ENCODE data around the gene SLAIN2. TPM values are rescaled to one million over a fixed set of nuclear protein-coding genes. Genes with fewer than 3 reads are reported as not detected.
A peak's percentile ranks its signal among the peaks of the same experiment; 100 is the strongest.

SLAIN2 gene
- total RNA-seq, 4 donors from 2014 or later, result 28.4 to 355 (median 55.8) TPM

GRCh38 chr4:48337731-48338130 lies 3.6 kb upstream of the SLAIN2 start:
- H3K27ac ChIP-seq, result peak overlapping the region in 2 of 4 donors; percentile 14 to 33
- no peaks in the 10 kb centered on the region for H3K27me3 ChIP-seq
- in situ Hi-C loops (cut with MboI; ENCODE audit: low pct_ligation_motif_present in 1 of 4, low pct_unique_long_range_greater_than_20kb in 1 of 4, low sequenced_read_pairs in 3 of 4) (loop anchor here in 2 of 4 donors (25.0 kb wide), 1 partner anchor 450 kb away; the partner anchor contains the start of gene FRYL (in 2 of the 2)), intact Hi-C loops (cut with DNase I; ENCODE audit: low total_unique reads) (no loop called here)
- no peak overlapping the region for H3K4me3 ChIP-seq
- TF ChIP-seq, protein P1, sequence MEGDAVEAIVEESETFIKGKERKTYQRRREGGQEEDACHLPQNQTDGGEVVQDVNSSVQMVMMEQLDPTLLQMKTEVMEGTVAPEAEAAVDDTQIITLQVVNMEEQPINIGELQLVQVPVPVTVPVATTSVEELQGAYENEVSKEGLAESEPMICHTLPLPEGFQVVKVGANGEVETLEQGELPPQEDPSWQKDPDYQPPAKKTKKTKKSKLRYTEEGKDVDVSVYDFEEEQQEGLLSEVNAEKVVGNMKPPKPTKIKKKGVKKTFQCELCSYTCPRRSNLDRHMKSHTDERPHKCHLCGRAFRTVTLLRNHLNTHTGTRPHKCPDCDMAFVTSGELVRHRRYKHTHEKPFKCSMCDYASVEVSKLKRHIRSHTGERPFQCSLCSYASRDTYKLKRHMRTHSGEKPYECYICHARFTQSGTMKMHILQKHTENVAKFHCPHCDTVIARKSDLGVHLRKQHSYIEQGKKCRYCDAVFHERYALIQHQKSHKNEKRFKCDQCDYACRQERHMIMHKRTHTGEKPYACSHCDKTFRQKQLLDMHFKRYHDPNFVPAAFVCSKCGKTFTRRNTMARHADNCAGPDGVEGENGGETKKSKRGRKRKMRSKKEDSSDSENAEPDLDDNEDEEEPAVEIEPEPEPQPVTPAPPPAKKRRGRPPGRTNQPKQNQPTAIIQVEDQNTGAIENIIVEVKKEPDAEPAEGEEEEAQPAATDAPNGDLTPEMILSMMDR (IDR thresholded peaks at IDR 0.05), result no peak
- TF ChIP-seq POLR2AphosphoS5 (IDR thresholded peaks at IDR 0.05) (no peak), EP300 (IDR thresholded peaks at IDR 0.05; ENCODE audit: low read depth) (no peak), POLR2A (IDR thresholded peaks at IDR 0.05) (no peak)
- no peaks in the 10 kb centered on the region for H3K36me3 ChIP-seq
- no peaks in the 10 kb centered on the region for H3K9me3 ChIP-seq
- no peak for DNase-seq
- peaks cover 0 to 35% (median 15%) of the 10 kb centered on the region in 4 donors for H3K4me1 ChIP-seq

DNA sequence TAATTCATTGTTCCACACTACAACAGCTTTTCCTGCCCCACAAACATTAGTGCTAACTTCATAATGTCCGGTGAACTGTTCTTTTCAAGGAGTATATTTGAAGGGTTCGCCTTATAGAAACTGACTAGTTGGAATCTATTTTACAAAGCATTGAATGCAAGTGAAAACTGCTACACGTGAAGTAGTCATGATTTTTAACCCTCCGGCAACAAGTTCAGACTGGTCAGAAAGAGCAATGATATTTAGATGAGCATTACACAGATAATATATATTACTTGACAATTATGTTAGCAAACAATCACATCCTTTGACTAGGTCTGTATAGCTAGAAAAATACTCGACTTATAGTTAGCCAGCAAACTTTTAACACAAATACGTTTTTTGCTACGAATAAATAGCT lies 1.7 kb upstream of the SLAIN2 start:
- 66 to 69% methylated on average over 6 to 7 of the region's 7 CpGs for WGBS, 2 donors (ENCODE audit: low coverage in 1 of 2)
- TF ChIP-seq, protein P1 (IDR thresholded peaks at IDR 0.05), result no peak
- no peak for TF ChIP-seq POLR2AphosphoS5 (IDR thresholded peaks at IDR 0.05)
- no peak for TF ChIP-seq EP300 (IDR thresholded peaks at IDR 0.05; ENCODE audit: low read depth)
- no peak for TF ChIP-seq POLR2A (IDR thresholded peaks at IDR 0.05)

DNA sequence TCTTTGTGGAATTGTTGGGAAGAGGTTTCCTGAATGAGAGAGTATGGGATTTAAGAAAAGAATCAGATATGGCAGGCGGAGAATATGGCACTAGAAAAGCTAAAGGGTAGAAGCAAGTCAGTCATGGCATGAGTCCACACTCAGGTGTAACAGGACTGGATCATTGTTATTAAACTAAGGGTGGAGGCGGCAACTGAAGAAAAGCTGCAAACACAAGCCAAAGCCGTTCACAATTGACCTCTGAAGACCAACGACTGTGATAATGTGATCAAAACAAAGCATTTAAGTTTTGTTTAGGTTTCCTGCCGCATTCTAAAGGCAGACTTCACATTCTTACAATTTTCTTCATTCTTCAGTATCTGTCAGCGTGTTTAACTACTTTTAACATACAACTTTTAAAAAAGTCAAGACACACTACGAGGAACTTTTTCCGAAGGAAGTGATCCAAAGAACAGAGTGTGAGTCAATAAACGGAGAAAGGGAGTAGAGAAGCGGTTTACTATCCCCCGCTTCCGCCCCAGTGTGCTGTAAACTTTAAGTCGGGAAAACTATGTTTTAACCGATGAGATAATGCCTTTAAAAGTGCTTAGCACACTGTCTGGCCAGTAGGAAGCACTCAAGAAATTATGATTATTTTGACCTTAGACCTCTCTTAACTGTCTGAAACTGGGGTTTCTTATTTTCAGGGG lies 909 bp upstream of the SLAIN2 start:
- TF ChIP-seq, protein P1 (IDR thresholded peaks at IDR 0.05), result peak in 1 of 5 experiments; percentile 18
- TF ChIP-seq POLR2AphosphoS5 (IDR thresholded peaks at IDR 0.05), result no peak
- Histone ChIP-seq H3K9me3 (no peaks in the 10 kb centered on the region), H3K4me3 (peak overlapping the region; percentile 16 to 97 (median 66)), H3K27me3 (no peaks in the 10 kb centered on the region), H3K36me3 (no peaks in the 10 kb centered on the region), H3K4me1 (peaks cover 9 to 62% (median 35%) of the 10 kb centered on the region in 4 donors), H3K27ac (peak overlapping the region; percentile 98 to 99 (median 98))
- peak; percentile 43 for DNase-seq
- WGBS, 2 donors (ENCODE audit: low coverage in 1 of 2), result 2 to 6% methylated on average over 13 to 14 of the region's 14 CpGs
- intact Hi-C loops (cut with DNase I; ENCODE audit: low total_unique reads), result no loop called here
- in situ Hi-C loops (cut with MboI; ENCODE audit: low pct_ligation_motif_present in 1 of 4, low pct_unique_long_range_greater_than_20kb in 1 of 4, low sequenced_read_pairs in 3 of 4), result loop anchor here in 2 of 4 donors (25.0 kb wide), 1 partner anchor 447 kb away; the partner anchor contains the start of gene FRYL (in 2 of the 2)

More for the DNA sequence above, 1.7 kb upstream of the SLAIN2 start:
- intact Hi-C loops (cut with DNase I; ENCODE audit: low total_unique reads) (no loop called here), in situ Hi-C loops (cut with MboI; ENCODE audit: low pct_ligation_motif_present in 1 of 4, low pct_unique_long_range_greater_than_20kb in 1 of 4, low sequenced_read_pairs in 3 of 4) (loop anchor here in 2 of 4 donors (25.0 kb wide), 1 partner anchor 448 kb away; the partner anchor contains the start of gene FRYL (in 2 of the 2))
- no peaks in the 10 kb centered on the region for H3K36me3 ChIP-seq
- no peaks in the 10 kb centered on the region for H3K27me3 ChIP-seq
- peak overlapping the region in 2 of 4 donors; percentile 95 to 97 for H3K4me3 ChIP-seq
- no peak for DNase-seq
- no peaks in the 10 kb centered on the region for H3K9me3 ChIP-seq
- H3K4me1 ChIP-seq, result peaks cover 9 to 54% (median 31%) of the 10 kb centered on the region in 4 donors
- peak overlapping the region; percentile 98 to 99 (median 98) for H3K27ac ChIP-seq

- H3K27ac ChIP-seq, result peak overlapping the region; percentile 98 to 99 (median 98)
- no peak for TF ChIP-seq POLR2AphosphoS5 (IDR thresholded peaks at IDR 0.05)
- peak; percentile 17 for TF ChIP-seq POLR2A (IDR thresholded peaks at IDR 0.05)
- H3K36me3 ChIP-seq, result no peaks in the 10 kb centered on the region
- peaks cover 9 to 71% (median 39%) of the 10 kb centered on the region in 4 donors for H3K4me1 ChIP-seq
- H3K4me3 ChIP-seq, result peak overlapping the region; percentile 80 to 97 (median 94)
- in situ Hi-C loops (cut with MboI; ENCODE audit: low pct_ligation_motif_present in 1 of 4, low pct_unique_long_range_greater_than_20kb in 1 of 4, low sequenced_read_pairs in 3 of 4), result loop anchor here in 2 of 4 donors (25.0 kb wide), 1 partner anchor 445 kb away; the partner anchor contains the start of gene FRYL (in 2 of the 2)
- WGBS, 2 donors (ENCODE audit: low coverage in 1 of 2), result 0% methylated on average over 55 of the region's 66 CpGs; no CpG with 5 or more reads in 1 of the 2 donors
- no peaks in the 10 kb centered on the region for H3K27me3 ChIP-seq
- peak; percentile 58 for DNase-seq
- H3K9me3 ChIP-seq, result no peaks in the 10 kb centered on the region
- intact Hi-C loops (cut with DNase I; ENCODE audit: low total_unique reads), result no loop called here
Observed at GRCh38 chr4:48341776-48342605, 662 bp downstream of the SLAIN2 start.

Data from transverse colon (tissue), 4 donors.